G401.6 (cell line): ENCODE data around the gene MXI1.

Source experiments
- FAIRE-seq: peaks from 2 replicates; lab custom pipeline; 2012; peaks lifted over from hg19 to GRCh38; lab: Jason Lieb, UNC

The MXI1 gene

DNA sequence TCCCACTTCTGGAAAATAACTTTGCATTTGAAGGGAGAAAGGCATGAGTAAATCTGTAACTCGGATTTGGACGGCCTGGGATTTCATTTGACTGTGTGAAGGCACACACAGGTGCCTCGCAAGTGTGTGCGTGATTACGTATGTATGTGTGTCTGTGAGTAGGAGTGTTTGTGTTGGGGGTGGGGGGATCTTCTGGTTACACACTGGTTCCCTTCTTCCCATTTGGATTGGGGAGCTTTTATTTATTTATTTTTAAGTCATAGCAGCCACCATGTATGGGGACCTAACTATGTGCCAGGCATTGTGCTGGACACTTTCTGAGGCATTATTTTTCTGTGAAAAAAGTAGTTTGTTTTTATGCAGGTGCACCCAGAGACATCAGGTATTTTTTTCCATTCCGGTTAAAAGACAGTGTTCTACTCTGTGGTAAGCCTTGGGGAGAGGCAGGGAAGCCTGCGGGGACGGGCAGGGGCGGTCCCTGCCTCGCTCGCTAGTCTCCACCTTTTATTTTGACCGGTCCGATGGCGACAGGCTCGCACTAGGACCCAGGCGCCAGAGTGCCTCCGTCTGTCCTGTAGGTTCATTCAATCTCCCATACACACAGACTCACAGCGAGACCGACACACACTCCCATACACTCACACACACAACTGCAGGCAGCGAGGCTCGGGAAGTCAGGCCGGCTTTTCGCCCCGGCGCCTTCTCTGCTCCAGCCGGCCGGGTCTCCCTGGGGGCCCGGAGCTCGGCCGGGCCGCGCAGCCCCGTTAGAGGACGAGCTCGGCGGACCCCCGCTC, at the start of gene MXI1:
Gene MXI1, plus strand, starts transcription at position 595 of the 794 bp plus-strand sequence. CDS start 204 bp downstream, outside the sequence.
- FAIRE-seq = peak; percentile 93

GRCh38 chr10:110158051-110159005, 49.1 kb upstream of the MXI1 start:
- FAIRE-seq = no peak

GRCh38 chr10:110160081-110160480, 47.3 kb upstream of the MXI1 start:
- no peak for FAIRE-seq

GRCh38 chr10:110160522-110160921, 46.9 kb upstream of the MXI1 start:
- no peak for FAIRE-seq

DNA sequence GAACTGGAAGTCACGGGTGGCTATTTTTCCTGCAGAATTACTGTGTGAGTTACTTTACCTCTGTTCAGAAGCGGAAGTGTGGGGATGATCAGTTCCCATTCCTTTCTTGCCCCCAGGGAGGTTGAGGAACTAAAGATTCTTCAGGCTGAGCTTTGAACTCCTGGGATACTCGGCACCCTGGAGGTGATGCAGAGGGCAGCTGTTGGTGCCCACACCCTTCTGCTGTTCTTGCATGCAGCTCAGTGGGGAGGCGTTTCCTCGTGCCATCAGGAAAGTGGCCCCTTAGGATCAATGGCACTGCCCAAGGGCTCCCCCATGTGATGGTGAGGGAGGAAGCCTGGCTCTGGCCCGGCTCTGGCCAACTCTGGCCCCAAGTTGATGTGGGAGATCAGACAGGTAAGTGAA, 44.7 kb upstream of the MXI1 start:
- FAIRE-seq = no peak

- FAIRE-seq = no peak
Measured at GRCh38 chr10:110163192-110163773, 44.1 kb upstream of the MXI1 start.

- no peak for FAIRE-seq
Measured at GRCh38 chr10:110163841-110164240, 43.6 kb upstream of the MXI1 start.

DNA sequence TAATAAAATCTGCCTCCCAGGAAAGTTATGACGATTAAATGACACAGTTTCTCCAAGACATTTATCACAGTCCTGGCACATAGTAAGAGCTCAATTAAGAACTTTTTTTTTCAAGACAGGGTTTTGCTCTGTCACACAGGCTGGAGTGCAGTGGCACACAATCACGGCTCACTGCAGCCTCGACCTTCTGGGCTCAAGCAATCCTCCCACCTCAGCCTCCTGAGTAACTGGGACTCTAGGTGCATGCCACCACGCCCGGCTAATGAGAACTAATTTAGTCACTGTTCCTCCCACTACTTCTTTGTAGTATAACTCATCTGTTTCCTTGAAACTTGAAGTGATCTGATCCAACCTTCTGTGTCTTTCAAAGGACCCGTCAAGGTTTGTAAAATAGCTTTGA, 42.2 kb upstream of the MXI1 start:
- no peak for FAIRE-seq

GRCh38 chr10:110167149-110167548, 40.3 kb upstream of the MXI1 start:
- FAIRE-seq = no peak

DNA sequence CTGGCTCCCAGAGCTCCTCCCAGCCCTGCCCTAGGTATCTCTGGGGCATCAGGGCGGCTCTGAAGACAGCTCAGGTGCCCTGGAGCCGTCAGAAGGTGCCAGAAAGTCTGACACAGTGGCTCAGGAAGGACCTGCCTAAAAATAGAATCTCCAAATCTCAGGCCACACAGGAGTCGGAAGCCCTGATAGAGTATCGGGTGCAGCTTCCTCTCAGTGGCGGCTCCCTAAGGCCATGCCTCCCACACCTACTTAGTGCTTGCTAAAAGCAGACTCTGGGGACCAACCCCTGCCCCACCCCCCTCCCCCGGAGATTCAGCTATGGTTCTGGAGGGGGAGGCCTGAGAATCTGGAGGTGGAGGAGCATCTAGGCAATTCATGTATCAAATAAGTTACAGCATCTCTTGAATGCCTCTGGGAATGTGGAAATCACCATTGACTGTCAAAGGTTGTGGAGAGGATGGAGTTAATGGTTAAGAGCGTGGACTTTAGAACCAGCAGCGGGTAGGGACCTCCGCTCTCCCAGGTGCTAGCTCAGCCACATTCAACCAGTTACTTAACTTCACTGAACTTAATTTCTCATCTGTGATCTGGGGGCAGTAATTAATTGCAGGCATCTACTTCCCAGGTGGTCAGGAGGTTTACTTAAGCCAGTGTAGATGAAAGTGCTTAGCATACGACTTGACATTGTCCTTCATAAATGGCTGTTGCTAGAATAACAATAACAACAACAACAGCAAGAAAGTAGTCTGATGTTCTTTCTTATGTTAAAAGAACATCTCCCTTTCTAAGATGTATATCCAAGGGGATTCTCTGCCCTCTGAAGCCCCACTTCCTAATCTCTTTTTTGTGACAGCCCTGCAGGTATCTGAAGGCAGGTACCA, 38.6 kb upstream of the MXI1 start:
- FAIRE-seq = no peak

DNA sequence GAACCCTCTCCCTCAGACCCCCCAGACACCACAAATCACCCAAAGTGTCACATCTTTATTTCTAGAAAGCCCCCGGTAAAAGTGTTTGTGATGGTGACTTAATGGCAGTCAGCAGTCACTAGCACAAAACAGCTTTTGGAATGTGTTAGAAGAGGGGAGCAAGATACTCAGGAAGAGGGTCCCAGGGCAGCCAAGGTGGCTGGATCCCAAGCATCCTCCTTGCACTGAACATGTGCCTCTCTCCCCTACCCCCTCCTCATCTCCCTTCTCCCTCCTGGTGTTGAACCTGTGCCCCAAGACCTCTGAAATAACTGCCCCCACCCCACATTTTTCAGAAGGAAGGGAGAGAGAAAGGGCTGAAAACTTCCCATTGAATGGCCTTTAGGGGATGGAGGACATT, 37.8 kb upstream of the MXI1 start:
- FAIRE-seq = no peak

DNA sequence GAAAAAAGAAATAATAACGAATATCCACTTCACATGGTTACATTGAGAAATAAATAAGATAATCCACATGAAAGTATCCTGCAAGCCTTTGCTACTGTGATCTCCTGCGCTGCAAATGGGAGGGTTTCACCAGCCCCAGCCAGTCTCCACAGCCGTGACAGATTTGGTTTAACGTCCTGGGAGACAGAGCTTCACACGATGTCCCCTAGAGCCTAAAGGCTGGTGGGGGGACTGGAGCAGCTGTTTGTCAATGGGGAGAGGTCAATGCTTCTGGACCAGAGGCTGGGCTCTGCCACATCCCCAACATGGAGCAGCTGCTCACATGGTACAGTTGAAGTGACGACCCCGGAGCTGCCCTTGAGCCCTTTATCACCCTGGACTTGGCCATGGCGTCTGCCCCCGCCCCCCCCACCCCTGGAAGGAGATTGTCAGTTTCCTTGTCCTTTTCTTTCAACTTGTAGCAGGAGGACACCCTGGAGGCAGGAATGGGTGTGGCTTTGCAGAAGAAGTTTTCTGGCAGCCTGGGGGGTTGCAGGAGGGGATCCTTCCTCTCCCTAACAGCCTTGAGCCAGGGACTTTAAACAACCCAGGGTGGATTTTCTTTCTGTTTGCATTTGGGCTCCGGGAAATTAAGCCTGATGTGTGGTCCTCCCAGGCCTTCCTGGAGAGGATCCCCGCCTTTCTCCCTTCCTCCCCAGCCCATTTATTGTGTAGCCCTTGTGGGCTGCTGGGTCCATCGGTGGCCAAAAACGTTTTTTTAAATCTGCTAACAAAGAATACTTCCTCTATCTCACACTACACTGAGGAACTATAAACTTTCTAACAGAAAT, 37.0 kb upstream of the MXI1 start:
- no peak for FAIRE-seq

- FAIRE-seq = no peak
Measured at GRCh38 chr10:110171032-110171431, 36.4 kb upstream of the MXI1 start.

- FAIRE-seq = no peak
Measured at GRCh38 chr10:110172155-110172554, 35.2 kb upstream of the MXI1 start.

GRCh38 chr10:110174201-110174600, 33.2 kb upstream of the MXI1 start:
- FAIRE-seq = no peak

DNA sequence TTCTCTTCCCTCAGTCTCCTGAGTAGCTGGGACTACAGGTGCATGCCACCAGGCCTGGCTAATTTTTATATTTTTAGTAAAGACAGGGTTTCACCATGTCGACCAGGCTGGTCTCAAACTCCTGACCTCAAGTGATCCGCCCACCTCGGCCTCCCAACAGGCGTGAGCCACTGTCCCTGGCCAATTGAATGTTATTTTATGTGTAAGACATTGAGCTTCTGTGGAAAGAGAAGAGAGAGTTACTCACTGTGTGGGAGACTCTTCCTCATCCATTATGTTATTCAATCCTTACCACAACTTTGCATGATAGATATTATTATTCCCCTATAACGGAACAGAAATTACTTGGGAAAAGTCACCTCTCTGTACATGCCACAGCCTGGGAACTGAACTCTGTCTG, 32.6 kb upstream of the MXI1 start:
- no peak for FAIRE-seq

DNA sequence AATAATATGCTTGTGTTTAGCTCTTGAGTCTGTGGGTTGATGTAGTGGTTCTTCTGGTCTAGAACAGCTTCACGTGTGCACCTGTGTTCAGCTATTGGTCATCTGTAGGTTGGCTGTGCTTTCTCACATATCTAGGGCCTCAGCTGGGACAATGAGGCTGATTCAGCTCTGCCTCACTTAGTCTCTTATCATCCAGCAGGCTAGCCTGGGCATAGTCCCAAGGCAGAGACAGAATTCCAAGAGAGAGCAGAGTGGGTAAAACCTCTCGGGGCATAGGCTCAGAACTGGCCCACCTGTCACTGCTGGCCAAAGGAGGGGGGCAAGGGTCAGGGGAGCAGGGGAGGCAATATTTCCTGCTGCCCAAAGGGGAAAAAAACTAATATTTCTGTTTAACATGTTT, 32.0 kb upstream of the MXI1 start:
- no peak for FAIRE-seq

DNA sequence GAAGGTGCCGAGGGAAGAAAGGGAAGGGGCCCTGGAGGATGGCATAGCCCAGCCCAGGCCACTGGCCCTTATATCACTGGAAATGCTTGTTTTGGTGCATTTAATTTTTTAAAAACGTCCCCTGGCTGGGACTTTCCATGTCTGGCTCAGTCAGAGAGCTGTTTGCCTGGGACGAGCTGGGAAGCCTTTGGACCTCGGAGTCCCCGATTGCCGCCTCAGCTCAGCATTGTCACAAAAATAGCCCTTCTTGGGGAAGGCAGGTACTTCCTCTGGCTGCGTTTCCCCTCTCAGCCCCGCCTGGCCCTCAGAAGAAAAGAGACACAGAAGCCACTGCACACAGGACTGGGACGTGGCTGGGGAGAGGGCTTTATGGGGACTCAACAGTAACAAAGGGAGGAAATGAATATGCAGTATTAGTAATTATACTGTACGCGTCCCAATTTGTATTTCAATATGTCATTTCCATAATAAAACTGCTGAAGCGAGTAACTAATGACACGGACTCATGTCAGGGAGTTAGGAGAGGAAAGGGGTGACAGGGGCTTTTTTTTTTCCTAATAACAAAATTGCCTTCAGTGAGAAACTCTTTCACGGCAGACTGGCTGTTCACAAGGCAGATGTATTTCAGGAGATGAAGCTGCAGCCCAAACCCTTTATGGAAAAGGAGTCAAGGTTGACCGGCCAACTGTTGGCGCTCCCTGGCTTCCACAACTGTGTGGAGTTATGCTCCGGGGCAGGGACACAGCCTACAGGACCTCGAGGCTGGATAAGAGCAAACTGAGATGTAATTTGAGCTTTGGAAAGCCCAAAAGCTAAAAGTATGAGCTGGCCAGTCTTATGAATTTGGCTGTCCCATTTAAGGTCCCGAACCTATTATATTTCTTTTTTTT, 31.0 kb upstream of the MXI1 start:
- no peak for FAIRE-seq

- no peak for FAIRE-seq
Measured at GRCh38 chr10:110179220-110179619, 28.2 kb upstream of the MXI1 start.

DNA sequence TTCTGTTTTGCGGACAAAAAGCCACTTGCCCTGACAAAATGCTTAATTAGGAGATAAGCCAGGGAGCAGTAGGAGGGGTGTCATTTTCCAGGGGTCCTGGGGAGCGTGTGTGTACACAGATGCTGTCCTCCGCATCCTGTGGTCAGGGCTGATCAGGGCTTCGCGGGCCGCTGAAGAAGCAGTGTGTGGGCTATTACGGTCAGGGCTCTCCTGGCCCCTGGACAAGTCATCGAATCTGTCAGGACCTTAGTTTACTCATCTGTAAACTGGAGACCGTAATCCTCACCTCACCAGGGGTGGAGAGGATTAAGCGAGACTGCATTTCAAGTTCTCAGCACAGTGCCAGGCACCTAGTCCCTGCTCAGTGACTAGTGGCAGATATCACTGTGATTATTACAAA, 26.0 kb upstream of the MXI1 start:
- FAIRE-seq = no peak
